Measurements from ENCODE around the gene ADAMTS3. TPM values are rescaled to one million over a fixed set of nuclear protein-coding genes. Genes with fewer than 3 reads are reported as not detected.

The ADAMTS3 gene
- total and polyA plus RNA-seq, 2 experiments from 2014 or later: 1.2 to 3.7 TPM

- Histone ChIP-seq H3K4me2 (no peak overlapping the region), H2AFZ (no peak overlapping the region), H3K9me2 (ENCODE audit: insufficient read depth) (no peaks in the 10 kb centered on the region), H3K36me3 (ENCODE audit: insufficient read depth) (no peaks in the 10 kb centered on the region), H3K79me2 (replicated peaks; ENCODE audit: insufficient read depth) (no peaks in the 10 kb centered on the region), H3K4me1 (ENCODE audit: insufficient read depth) (no peaks in the 10 kb centered on the region; the same call in 1 of the 2 replicates), H3F3A (replicated peaks; ENCODE audit: low read depth) (no peaks in the 10 kb centered on the region), H3K4me3 (no peak overlapping the region), H4K20me1 (replicated peaks; ENCODE audit: insufficient read depth) (no peaks in the 10 kb centered on the region), H3K27ac (ENCODE audit: low read depth) (no peak overlapping the region), H3K27me3 (ENCODE audit: insufficient read depth) (no peaks in the 10 kb centered on the region)
- Mint-ChIP-seq H3K27ac (no peak overlapping the region), H3K4me3 (no peak overlapping the region), H3K9me3 (no peaks in the 10 kb centered on the region), H3K36me3 (ENCODE audit: low read depth) (no peaks in the 10 kb centered on the region), H3K27me3 (ENCODE audit: insufficient read depth, low read depth, poor library complexity) (no peaks in the 10 kb centered on the region), H3K4me1 (peaks cover 4% of the 10 kb centered on the region; the same call in 1 of the 3 replicates)
- DNase-seq (ENCODE audit: low spot score) (no peak), ATAC-seq (no peak)
- TF ChIP-seq REST (IDR thresholded peaks at IDR 0.05; ENCODE audit: unreplicated experiment): no peak
- no peak for TF ChIP-seq NANOG (IDR thresholded peaks at IDR 0.05; ENCODE audit: borderline replicate concordance)
- no peak for TF ChIP-seq ETS1 (IDR thresholded peaks at IDR 0.05)
- no peak for TF ChIP-seq CREB1 (CRISPR knock-in tag; IDR thresholded peaks at IDR 0.05; ENCODE audit: low read depth)
- TF ChIP-seq STAT1 (IDR thresholded peaks at IDR 0.05; ENCODE audit: unreplicated experiment): no peak
- TF ChIP-seq ZNF331 (CRISPR knock-in tag; IDR thresholded peaks at IDR 0.05; ENCODE audit: low read depth): no peak
- TF ChIP-seq ZNF462 (CRISPR knock-in tag; IDR thresholded peaks at IDR 0.05): no peak
These were observed 325.4 kb downstream of the ADAMTS3 start for GRCh38 chr4:72243641-72244040.
